Natural killer cell (primary cell): ENCODE data around the gene GYPB. TPM values are rescaled to one million over a fixed set of nuclear protein-coding genes. Genes with fewer than 3 reads are reported as not detected.
A peak's percentile ranks its signal among the peaks of the same experiment; 100 is the strongest.
"Not testable (repeated sequence)": the region's sequence is repeated elsewhere in the genome, so short reads cannot be mapped to it uniquely, and the experiment has no call there.

Experiments
- ATAC-seq, 3 donors: fragments of 150-1000 bp in 2 of 3; fragments of 200-7000 bp in 1 of 3; cut with Tn5 transposase; 1 replicate in 1 of 3; 2 replicates in 2 of 3; pipeline ENCODE4 v1.10.0; 2021; ENCODE audit warnings: mild to moderate bottlenecking in 2 of 3, moderate library complexity in 2 of 3
- DNase-seq, 2 donors: peaks; one replicate each; pipeline versions ENCODE4 v3.0.0 to v3.0.0-alpha.2; 2013 to 2021; ENCODE audit warnings: mixed read lengths in 1 of 2
- H3K27ac ChIP-seq: one replicate; pipeline ENCODE4 v1.5.1; 2013; ENCODE audit warnings: mild to moderate bottlenecking, low read length
- H3K27me3 ChIP-seq: one replicate; pipeline ENCODE4 v1.6.1; 2013; ENCODE audit warnings: low read length; ENCODE audit not compliant: control insufficient read depth, insufficient read depth
- H3K36me3 ChIP-seq: one replicate; pipeline ENCODE4 v1.6.1; 2013; ENCODE audit warnings: low read length; ENCODE audit not compliant: control insufficient read depth, insufficient read depth
- H3K4me1 ChIP-seq: one replicate; pipeline ENCODE4 v1.6.1; 2013; ENCODE audit warnings: low read length; ENCODE audit not compliant: control insufficient read depth, insufficient read depth
- H3K4me3 ChIP-seq: one replicate; pipeline ENCODE4 v1.5.1; 2013; ENCODE audit warnings: low read length
- H3K9me3 ChIP-seq: one replicate; pipeline ENCODE4 v1.6.1; 2013; ENCODE audit warnings: low read length; ENCODE audit not compliant: control insufficient read depth, insufficient read depth
- H3K27ac Mint-ChIP-seq, 2 donors: one replicate each; pipeline ENCODE4 v1.8.0; 2022; ENCODE audit warnings: mild to moderate bottlenecking in 2 of 2, mixed read lengths in 2 of 2, moderate library complexity in 1 of 2
- H3K27me3 Mint-ChIP-seq, 2 donors: one replicate each; pipeline ENCODE4 v1.8.0; 2022; ENCODE audit warnings: low read depth in 2 of 2, mixed read lengths in 2 of 2
- H3K36me3 Mint-ChIP-seq: one replicate; pipeline ENCODE4 v1.8.0; 2022; ENCODE audit warnings: mixed read lengths
- H3K4me1 Mint-ChIP-seq, 2 donors: one replicate each; pipeline ENCODE4 v1.8.0; 2022; ENCODE audit warnings: mixed read lengths in 2 of 2
- H3K4me3 Mint-ChIP-seq: one replicate; pipeline ENCODE4 v1.8.0; 2022; ENCODE audit warnings: mild to moderate bottlenecking, moderate library complexity, mixed read lengths
- H3K9me3 Mint-ChIP-seq, 2 donors: one replicate each; pipeline ENCODE4 v1.8.0; 2022; ENCODE audit warnings: mixed read lengths in 2 of 2
- WGBS: methylation state at CpG from one replicate; pipeline ENCODE4 v1.1.7; 2013; ENCODE audit warnings: missing lambda C conversion rate; ENCODE audit not compliant: insufficient coverage; 5-methylcytosine and 5-hydroxymethylcytosine counted together
- intact Hi-C: fragments of 100-400 bp; cut with micrococcal nuclease; formaldehyde crosslinking; loops from one replicate; pipeline ENCODE4 v1.14.2; 2022
- total RNA-seq, 4 donors: library from RNA; stranded (reverse); fragments of 120-200 nt in 1 of 4; gene quantifications; one replicate each; pipeline versions ENCODE4 v1.2.3 to v1.2.4, GENCODE V29; 2013 to 2022
- TF ChIP-seq, protein P1 (sequence below): fragments of 200-600 bp; IDR thresholded peaks from one replicate; pipeline ENCODE4 v1.8.0; 2022; ENCODE audit warnings: antibody characterized with exemption

Gene GYPB
- total RNA-seq, 3 donors from 2014 or later (not counting 1 experiment from before 2014, with no cell fraction given), result not detected

DNA sequence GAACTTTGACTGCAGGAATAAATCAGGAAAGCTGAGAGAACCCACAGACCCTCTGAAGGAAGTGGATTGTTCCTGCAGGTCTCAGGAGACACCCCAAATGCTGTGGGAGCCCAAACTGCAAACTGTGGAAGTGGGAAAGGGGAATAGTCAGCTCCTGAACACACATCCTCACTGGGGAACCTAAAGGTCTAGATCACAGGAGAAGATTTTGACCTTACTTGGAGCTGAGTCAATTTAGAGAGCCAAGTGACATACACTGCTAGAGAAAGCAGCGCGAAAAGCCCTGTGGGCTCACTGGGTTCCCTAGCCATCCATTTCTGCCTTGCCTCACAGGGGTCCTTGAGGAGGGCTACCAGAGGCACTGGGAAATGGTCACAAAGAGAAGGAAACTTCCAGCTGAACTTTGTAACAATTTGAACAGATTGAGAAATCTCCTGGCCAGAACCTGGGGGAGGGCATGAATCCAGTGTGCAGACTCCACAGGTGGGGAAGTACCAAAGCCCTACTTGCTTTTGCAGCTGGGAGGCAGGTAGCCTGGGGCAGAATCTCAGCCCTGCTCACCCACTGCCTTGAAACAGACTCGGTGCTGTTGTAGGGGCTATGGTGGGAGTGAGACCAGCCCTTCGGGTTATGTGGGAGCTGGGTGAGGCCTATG, 5.3 kb upstream of the GYPB start:
- intact Hi-C loops, H3K27ac Mint-ChIP-seq: not testable (repeated sequence)
- WGBS, result 67% methylated on average over 3 of the region's 4 CpGs

DNA sequence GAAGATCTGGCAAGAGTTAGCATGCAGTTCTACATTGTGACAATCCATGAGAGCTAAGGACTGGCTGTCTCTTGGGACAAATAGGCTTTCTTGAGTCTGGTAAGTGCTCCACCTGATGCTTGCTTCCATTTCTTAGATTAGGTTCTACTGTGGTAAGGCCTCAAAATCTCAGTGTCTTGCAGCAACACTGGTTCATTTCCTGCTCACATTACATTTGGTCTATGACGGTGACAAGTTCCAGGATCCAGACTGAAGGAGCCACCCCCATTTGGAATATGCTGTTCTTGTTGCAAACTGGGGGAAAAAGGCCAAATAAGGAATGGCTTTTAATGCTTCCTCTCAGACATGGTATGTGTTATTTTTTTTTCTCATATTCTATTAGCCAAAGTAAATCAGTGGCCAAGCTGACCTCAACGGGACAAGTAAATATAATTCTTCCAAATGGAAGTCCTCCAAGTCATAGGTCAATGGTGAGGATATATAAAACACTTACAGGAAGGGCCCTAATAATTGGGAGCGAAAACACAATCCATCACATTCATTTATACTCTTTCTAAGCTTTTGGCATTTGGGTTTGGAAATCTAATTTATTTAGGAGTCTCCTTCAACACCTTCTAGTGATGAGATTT, 3.7 kb upstream of the GYPB start:
- H3K4me3 Mint-ChIP-seq, H3K36me3 ChIP-seq, H3K4me3 ChIP-seq, H3K27me3 Mint-ChIP-seq, intact Hi-C loops, H3K4me1 ChIP-seq, DNase-seq, H3K27ac Mint-ChIP-seq, H3K27me3 ChIP-seq, H3K9me3 Mint-ChIP-seq, H3K9me3 ChIP-seq, H3K27ac ChIP-seq, H3K36me3 Mint-ChIP-seq, H3K4me1 Mint-ChIP-seq, ATAC-seq: not testable (repeated sequence)
- WGBS, result no CpG with 5 or more reads among the region's 3 CpGs

More for the DNA sequence above, 5.3 kb upstream of the GYPB start:
- H3K36me3 ChIP-seq, H3K27me3 Mint-ChIP-seq, H3K4me3 ChIP-seq, ATAC-seq, H3K27ac ChIP-seq, H3K27me3 ChIP-seq, H3K36me3 Mint-ChIP-seq, H3K4me1 ChIP-seq, H3K4me3 Mint-ChIP-seq, H3K4me1 Mint-ChIP-seq, H3K9me3 Mint-ChIP-seq, H3K9me3 ChIP-seq, DNase-seq: not testable (repeated sequence)

DNA sequence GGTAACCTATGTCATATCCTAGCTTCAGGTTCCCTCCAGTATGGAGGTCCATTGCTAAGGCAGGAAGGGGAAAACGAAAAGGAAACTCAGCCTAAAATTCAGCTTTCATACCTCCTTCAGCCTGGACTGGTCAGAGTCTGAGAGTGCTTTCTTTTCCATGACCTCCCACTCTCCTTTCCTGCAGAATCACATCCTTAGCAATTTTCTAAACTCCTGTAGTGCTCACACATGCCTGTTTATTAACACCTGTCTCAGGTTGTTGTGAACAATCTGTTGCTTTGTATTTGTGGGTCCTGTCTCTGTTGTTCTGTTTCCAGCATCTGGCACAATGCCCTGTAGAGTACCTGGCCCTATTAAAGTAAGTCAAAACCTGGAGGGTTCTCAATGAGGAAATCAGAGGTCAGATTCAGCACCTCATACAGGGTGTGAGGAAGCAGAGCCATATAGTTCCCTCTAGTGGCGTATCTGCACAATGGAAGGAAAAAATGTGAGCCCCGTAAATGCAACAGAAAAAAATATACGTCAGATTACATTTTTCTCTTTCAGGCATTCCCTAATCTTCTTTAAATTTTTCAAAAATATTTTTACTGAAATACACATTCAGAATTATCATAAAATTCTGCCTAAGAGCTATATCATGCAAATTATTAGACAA, 2.3 kb upstream of the GYPB start:
- H3K27ac Mint-ChIP-seq, H3K27me3 ChIP-seq, H3K36me3 Mint-ChIP-seq, intact Hi-C loops, H3K27ac ChIP-seq, H3K9me3 ChIP-seq, H3K36me3 ChIP-seq, H3K4me1 Mint-ChIP-seq, H3K4me3 Mint-ChIP-seq, H3K4me1 ChIP-seq, H3K9me3 Mint-ChIP-seq, H3K27me3 Mint-ChIP-seq, H3K4me3 ChIP-seq: not testable (repeated sequence)
- 18% methylated on average over 3 of the region's 4 CpGs for WGBS
- peak in 1 of 2 donors; percentile 5 for DNase-seq
- peak; percentile 26 to 77 (median 59) for ATAC-seq
- TF ChIP-seq, protein P1, sequence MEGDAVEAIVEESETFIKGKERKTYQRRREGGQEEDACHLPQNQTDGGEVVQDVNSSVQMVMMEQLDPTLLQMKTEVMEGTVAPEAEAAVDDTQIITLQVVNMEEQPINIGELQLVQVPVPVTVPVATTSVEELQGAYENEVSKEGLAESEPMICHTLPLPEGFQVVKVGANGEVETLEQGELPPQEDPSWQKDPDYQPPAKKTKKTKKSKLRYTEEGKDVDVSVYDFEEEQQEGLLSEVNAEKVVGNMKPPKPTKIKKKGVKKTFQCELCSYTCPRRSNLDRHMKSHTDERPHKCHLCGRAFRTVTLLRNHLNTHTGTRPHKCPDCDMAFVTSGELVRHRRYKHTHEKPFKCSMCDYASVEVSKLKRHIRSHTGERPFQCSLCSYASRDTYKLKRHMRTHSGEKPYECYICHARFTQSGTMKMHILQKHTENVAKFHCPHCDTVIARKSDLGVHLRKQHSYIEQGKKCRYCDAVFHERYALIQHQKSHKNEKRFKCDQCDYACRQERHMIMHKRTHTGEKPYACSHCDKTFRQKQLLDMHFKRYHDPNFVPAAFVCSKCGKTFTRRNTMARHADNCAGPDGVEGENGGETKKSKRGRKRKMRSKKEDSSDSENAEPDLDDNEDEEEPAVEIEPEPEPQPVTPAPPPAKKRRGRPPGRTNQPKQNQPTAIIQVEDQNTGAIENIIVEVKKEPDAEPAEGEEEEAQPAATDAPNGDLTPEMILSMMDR, result peak; percentile 23

DNA sequence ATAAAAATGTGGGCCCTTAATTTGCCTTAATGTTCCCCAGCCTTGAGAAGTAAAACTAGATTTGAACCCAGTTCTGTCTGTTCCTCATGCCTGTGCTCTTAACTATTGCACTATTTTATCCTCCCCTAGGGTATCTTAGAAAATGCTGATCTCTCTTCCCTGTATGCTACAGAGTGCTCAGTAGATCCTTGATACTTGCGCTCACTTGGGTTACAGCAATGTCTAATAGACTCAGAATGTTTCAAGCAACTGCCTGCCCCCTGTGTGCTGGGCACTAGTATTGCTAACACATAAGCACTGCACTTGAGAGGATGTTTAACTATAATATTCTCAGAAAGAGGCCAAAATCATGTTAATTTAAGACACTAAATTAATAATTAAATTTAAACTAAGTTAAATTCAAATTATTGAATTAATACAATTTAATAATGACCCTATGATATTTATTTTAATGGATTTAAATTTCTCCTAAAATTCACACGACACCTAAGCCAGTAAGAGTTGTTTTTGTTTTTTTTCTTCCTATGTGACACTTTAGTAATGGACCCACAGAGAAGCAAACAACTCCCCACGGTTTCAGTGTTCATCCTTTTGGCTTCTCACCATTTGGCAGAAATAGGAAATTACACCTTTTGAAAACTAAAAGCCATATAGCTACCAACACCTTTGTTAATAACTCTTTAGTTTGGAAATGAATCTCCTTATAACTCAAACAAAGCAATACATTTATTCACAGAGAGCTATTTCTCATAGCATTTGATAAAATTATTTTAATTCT, 768 bp downstream of the GYPB start:
- 100% methylated on average over 1 of the region's 3 CpGs for WGBS
- H3K36me3 Mint-ChIP-seq, DNase-seq, H3K27ac ChIP-seq, H3K4me1 Mint-ChIP-seq, H3K4me3 Mint-ChIP-seq, H3K27ac Mint-ChIP-seq, H3K9me3 Mint-ChIP-seq, H3K9me3 ChIP-seq, H3K36me3 ChIP-seq, H3K4me1 ChIP-seq, intact Hi-C loops, H3K27me3 Mint-ChIP-seq, ATAC-seq, H3K27me3 ChIP-seq, H3K4me3 ChIP-seq: not testable (repeated sequence)

DNA sequence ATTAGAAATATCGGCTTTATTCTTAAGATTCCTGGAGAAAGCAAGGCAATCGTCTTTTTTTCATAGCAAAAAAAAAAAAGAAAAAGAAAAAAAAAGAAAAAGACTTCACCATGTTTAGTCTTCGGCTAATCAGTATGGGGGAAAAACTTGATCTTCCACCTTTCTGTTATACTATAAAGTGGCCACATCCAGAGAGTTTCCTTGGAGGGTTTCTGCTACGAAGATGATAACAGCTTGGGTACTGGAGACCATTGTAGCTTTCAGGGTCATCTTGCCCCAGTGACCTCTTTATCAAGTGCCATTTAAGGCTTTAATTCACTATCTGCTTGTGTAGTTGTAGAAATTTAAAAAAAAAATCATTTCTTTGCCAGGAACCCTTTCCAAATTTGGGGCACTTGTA, 1.9 kb downstream of the GYPB start:
- WGBS, result 100% methylated on average over 2 of the region's 4 CpGs
- H3K4me3 ChIP-seq, H3K9me3 ChIP-seq, H3K27ac ChIP-seq, DNase-seq, H3K27me3 Mint-ChIP-seq, ATAC-seq, H3K9me3 Mint-ChIP-seq, H3K4me1 Mint-ChIP-seq, H3K36me3 Mint-ChIP-seq, intact Hi-C loops, H3K27ac Mint-ChIP-seq, H3K4me3 Mint-ChIP-seq, H3K27me3 ChIP-seq, H3K36me3 ChIP-seq, H3K4me1 ChIP-seq: not testable (repeated sequence)

DNA sequence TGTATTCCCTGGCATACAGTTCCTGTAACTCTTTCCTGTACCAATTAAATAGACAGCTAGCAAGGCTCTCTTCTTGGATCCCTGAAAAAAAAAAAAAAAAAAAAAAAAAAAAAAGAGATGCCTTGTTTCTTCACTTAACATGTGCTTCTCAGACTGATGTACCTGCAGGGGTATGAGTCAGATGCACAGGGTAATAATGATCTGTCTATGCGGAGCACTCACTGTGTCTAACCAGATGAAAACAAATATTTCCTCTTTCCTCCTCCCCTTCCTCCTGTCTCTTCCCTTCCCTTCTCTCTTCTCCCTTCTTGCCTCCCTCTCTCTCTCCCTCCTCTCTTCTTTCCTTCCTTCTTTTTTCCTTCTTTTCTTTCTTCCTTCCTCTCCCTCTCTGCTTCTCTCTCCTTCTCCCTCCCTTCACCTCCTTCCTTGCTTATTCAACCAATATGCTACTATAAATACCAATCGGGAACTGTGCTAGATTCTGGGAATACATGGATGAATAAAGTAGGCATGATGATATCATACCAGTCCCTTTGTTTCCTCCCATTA, 3.0 kb downstream of the GYPB start:
- H3K4me1 Mint-ChIP-seq, H3K4me1 ChIP-seq, H3K9me3 ChIP-seq, H3K4me3 Mint-ChIP-seq, H3K27ac Mint-ChIP-seq, H3K9me3 Mint-ChIP-seq, DNase-seq, H3K27ac ChIP-seq, H3K4me3 ChIP-seq, ATAC-seq, H3K36me3 Mint-ChIP-seq, H3K36me3 ChIP-seq, intact Hi-C loops, H3K27me3 Mint-ChIP-seq, H3K27me3 ChIP-seq: not testable (repeated sequence)
- 89% methylated on average over 1 of the region's 2 CpGs for WGBS
